Astrocyte (in vitro differentiated cells and primary cell): ENCODE results near the gene CEACAM19. TPM values are rescaled to one million over a fixed set of nuclear protein-coding genes. Genes with fewer than 3 reads are reported as not detected.

Experiments used
- DNase-seq: peaks from one replicate; pipeline ENCODE4 v3.0.0-alpha.2; 2010; ENCODE audit warnings: low read depth
- FAIRE-seq: peaks from 2 replicates; lab custom pipeline; 2011; peaks lifted over from hg19 to GRCh38; lab: Jason Lieb, UNC
- H2AFZ ChIP-seq: 2 replicates; pipeline ENCODE4 v1.6.0; 2012; ENCODE audit warnings: low read depth, low read length, inconsistent platforms
- H3K27ac ChIP-seq: 2 replicates; pipeline ENCODE4 v1.5.1; 2011; ENCODE audit warnings: low read depth, low read length, inconsistent platforms
- H3K27me3 ChIP-seq: 2 replicates; pipeline ENCODE4 v1.6.0; 2011; ENCODE audit warnings: low read length, inconsistent platforms; ENCODE audit not compliant: insufficient read depth
- H3K36me3 ChIP-seq: 2 replicates; pipeline ENCODE4 v1.5.1; 2011; ENCODE audit warnings: low read length, inconsistent platforms; ENCODE audit not compliant: insufficient read depth
- H3K4me1 ChIP-seq: 2 replicates; pipeline ENCODE4 v1.5.1; 2011; ENCODE audit warnings: low read length, inconsistent platforms; ENCODE audit not compliant: insufficient read depth
- H3K4me2 ChIP-seq: 2 replicates; pipeline ENCODE4 v1.6.0; 2012; ENCODE audit warnings: low read length, inconsistent platforms
- H3K4me3 ChIP-seq: 2 replicates; pipeline ENCODE4 v1.5.1; 2011; ENCODE audit warnings: low read depth, mild to moderate bottlenecking, low read length, inconsistent platforms; ENCODE audit not compliant: insufficient read depth
- H3K79me2 ChIP-seq: 2 replicates; pipeline ENCODE4 v1.6.0; 2012; ENCODE audit warnings: mild to moderate bottlenecking, low read length, inconsistent platforms; ENCODE audit not compliant: insufficient read depth
- H3K9ac ChIP-seq: 2 replicates; pipeline ENCODE4 v1.6.0; 2012; ENCODE audit warnings: mild to moderate bottlenecking, low read length, inconsistent platforms
- H3K9me3 ChIP-seq: 2 replicates; pipeline ENCODE4 v1.5.1; 2012; ENCODE audit warnings: low read depth, mild to moderate bottlenecking, low read length, inconsistent platforms; ENCODE audit not compliant: insufficient read depth
- H4K20me1 ChIP-seq: 2 replicates; pipeline ENCODE4 v1.6.0; 2012; ENCODE audit warnings: low read length, inconsistent platforms; ENCODE audit not compliant: insufficient read depth
- H3K27ac Mint-ChIP-seq: one replicate; pipeline ENCODE4 v1.8.0; 2021; ENCODE audit warnings: mild to moderate bottlenecking, mixed read lengths; ENCODE audit not compliant: unreplicated experiment
- H3K27me3 Mint-ChIP-seq: one replicate; pipeline ENCODE4 v1.8.0; 2021; ENCODE audit warnings: low read depth, mixed read lengths; ENCODE audit not compliant: unreplicated experiment
- H3K36me3 Mint-ChIP-seq: one replicate; pipeline ENCODE4 v1.8.0; 2021; ENCODE audit warnings: low read depth, mixed read lengths; ENCODE audit not compliant: unreplicated experiment
- H3K4me1 Mint-ChIP-seq: one replicate; pipeline ENCODE4 v1.8.0; 2021; ENCODE audit warnings: low read depth, mixed read lengths; ENCODE audit not compliant: unreplicated experiment
- H3K4me3 Mint-ChIP-seq: one replicate; pipeline ENCODE4 v1.8.0; 2021; ENCODE audit warnings: mild to moderate bottlenecking, moderate library complexity, mixed read lengths; ENCODE audit not compliant: unreplicated experiment
- H3K9me3 Mint-ChIP-seq: one replicate; pipeline ENCODE4 v1.8.0; 2021; ENCODE audit warnings: mild to moderate bottlenecking, mixed read lengths; ENCODE audit not compliant: unreplicated experiment
- EZH2 ChIP-seq: IDR thresholded peaks from 2 replicates; pipeline ENCODE4 v1.6.1; 2012; ENCODE audit warnings: mild to moderate bottlenecking, low read length, inconsistent platforms; ENCODE audit not compliant: insufficient read depth
- total RNA-seq: library from RNA; stranded (reverse); gene quantifications from 2 replicates; pipeline ENCODE4 v1.2.1, GENCODE V29; 2021
- TF ChIP-seq, protein P1 (sequence below): IDR thresholded peaks from 2 replicates; pipeline ENCODE4 v1.5.1; 2011; ENCODE audit warnings: low read depth, mild to moderate bottlenecking, inconsistent platforms, low read length, moderate library complexity; ENCODE audit not compliant: insufficient read depth

CEACAM19 gene
- total RNA-seq, 1 donor from 2014 or later = 8.0 TPM

DNA sequence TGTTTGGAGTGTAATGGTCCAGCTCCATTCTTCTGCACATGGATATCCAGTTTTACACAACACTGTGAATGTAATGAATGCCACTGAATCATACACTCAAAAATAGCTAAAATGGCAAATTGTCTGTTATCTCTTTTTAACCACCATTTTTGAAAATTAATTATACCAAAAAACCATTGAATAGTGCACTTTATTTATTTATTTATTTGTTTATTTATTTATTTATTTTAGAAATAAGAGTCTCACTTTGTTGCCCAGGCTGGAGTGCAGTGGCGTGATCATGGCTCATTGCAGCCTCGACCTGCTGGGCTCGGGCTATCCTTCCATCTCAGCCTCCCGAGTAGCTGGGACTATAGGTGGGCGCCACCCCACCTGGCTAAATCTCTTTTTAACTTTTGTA is 7.3 kb upstream of the CEACAM19 start:
- no peak overlapping the region for H3K27ac Mint-ChIP-seq
- H3K4me3 Mint-ChIP-seq = no peak overlapping the region
- Histone ChIP-seq H3K27me3 (no peaks in the 10 kb centered on the region), H4K20me1 (peaks cover 8% of the 10 kb centered on the region), H2AFZ (no peak overlapping the region), H3K36me3 (peaks cover 36% of the 10 kb centered on the region), H3K4me3 (no peak overlapping the region), H3K27ac (no peak overlapping the region), H3K9ac (no peak overlapping the region), H3K4me1 (no peaks in the 10 kb centered on the region), H3K9me3 (no peaks in the 10 kb centered on the region), H3K4me2 (no peak overlapping the region), H3K79me2 (no peaks in the 10 kb centered on the region)
- FAIRE-seq (no peak), DNase-seq (no peak)
- TF ChIP-seq EZH2 = no peak
- TF ChIP-seq, protein P1, sequence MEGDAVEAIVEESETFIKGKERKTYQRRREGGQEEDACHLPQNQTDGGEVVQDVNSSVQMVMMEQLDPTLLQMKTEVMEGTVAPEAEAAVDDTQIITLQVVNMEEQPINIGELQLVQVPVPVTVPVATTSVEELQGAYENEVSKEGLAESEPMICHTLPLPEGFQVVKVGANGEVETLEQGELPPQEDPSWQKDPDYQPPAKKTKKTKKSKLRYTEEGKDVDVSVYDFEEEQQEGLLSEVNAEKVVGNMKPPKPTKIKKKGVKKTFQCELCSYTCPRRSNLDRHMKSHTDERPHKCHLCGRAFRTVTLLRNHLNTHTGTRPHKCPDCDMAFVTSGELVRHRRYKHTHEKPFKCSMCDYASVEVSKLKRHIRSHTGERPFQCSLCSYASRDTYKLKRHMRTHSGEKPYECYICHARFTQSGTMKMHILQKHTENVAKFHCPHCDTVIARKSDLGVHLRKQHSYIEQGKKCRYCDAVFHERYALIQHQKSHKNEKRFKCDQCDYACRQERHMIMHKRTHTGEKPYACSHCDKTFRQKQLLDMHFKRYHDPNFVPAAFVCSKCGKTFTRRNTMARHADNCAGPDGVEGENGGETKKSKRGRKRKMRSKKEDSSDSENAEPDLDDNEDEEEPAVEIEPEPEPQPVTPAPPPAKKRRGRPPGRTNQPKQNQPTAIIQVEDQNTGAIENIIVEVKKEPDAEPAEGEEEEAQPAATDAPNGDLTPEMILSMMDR = no peak
- H3K9me3 Mint-ChIP-seq = no peaks in the 10 kb centered on the region
- peaks cover 19% of the 10 kb centered on the region for H3K36me3 Mint-ChIP-seq
- no peaks in the 10 kb centered on the region for H3K4me1 Mint-ChIP-seq
- H3K27me3 Mint-ChIP-seq = no peaks in the 10 kb centered on the region

DNA sequence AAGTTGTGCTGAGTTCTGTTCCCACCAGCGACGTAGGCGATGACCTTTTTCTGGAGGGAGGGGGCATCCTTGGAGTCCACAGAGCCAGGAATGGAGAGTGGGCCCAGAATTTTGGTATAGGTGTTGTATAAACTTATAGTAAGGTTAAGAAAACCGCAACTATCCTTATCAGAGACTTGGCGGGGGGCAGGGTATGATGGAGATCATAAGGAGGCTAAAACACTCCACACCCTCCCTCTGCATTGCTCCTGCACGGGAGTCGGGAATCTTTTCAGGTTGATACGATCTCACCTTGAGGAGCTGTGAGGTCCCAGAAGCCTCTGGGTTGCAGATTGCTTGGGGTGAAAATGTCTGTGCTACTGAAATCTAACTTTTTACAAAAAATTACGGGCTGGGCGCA is 6.3 kb upstream of the CEACAM19 start:
- H3K4me1 ChIP-seq = no peaks in the 10 kb centered on the region
- Mint-ChIP-seq H3K4me1 (no peaks in the 10 kb centered on the region), H3K36me3 (peaks cover 17% of the 10 kb centered on the region), H3K27ac (no peak overlapping the region), H3K27me3 (no peaks in the 10 kb centered on the region), H3K4me3 (no peak overlapping the region), H3K9me3 (no peaks in the 10 kb centered on the region)
- no peaks in the 10 kb centered on the region for H3K27me3 ChIP-seq
- no peak overlapping the region for H3K9ac ChIP-seq
- TF ChIP-seq, protein P1 = no peak
- TF ChIP-seq EZH2 = no peak
- no peaks in the 10 kb centered on the region for H3K9me3 ChIP-seq
- H3K4me3 ChIP-seq = no peak overlapping the region
- no peak overlapping the region for H3K27ac ChIP-seq
- no peak overlapping the region for H2AFZ ChIP-seq
- H3K79me2 ChIP-seq = no peaks in the 10 kb centered on the region
- peaks cover 28% of the 10 kb centered on the region for H3K36me3 ChIP-seq
- DNase-seq (no peak), FAIRE-seq (no peak)
- peaks cover 8% of the 10 kb centered on the region for H4K20me1 ChIP-seq
- no peak overlapping the region for H3K4me2 ChIP-seq

DNA sequence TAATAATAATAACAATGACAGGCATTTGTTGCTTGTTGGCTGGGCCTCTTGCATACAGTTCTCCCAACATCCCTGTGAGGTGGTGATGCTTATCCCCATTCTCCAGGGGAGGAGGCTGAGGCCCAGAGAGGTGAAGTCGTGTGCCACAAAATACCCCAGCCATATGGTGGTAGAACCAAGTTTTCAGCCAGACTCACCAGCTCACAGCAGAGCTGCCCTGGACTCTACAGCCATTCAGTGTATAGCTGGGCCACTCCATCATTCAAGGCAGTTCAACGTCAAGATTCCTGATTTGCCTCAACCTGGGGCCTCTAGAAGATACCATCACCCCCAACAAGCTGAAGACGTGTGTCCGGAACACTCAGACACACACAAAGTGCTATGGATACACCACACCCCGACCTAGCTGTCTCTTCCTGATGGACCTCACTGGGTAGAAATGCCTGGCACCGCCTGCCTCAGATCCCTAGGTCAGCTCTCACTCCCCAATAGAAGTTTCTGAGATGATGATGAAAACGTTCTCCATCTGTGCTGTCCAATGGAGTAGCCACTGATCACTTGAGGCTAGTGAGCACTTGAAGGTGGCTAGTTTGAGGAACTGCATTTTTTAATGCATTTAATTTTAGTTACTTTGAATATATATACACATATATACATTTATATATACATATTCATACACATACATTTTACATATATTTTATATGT is 4.3 kb upstream of the CEACAM19 start:
- FAIRE-seq = no peak

More for the DNA sequence above, 4.3 kb upstream of the CEACAM19 start:
- Mint-ChIP-seq H3K27me3 (no peaks in the 10 kb centered on the region), H3K36me3 (peaks cover 12% of the 10 kb centered on the region), H3K9me3 (no peaks in the 10 kb centered on the region), H3K4me3 (no peak overlapping the region), H3K27ac (no peak overlapping the region), H3K4me1 (no peaks in the 10 kb centered on the region)
- no peak overlapping the region for H3K9ac ChIP-seq
- no peak overlapping the region for H2AFZ ChIP-seq
- TF ChIP-seq EZH2 = no peak
- TF ChIP-seq, protein P1 = no peak
- no peaks in the 10 kb centered on the region for H3K79me2 ChIP-seq
- H3K4me3 ChIP-seq = no peak overlapping the region
- no peaks in the 10 kb centered on the region for H3K27me3 ChIP-seq
- no peaks in the 10 kb centered on the region for H3K9me3 ChIP-seq
- peaks cover 8% of the 10 kb centered on the region for H4K20me1 ChIP-seq
- no peak overlapping the region for H3K4me2 ChIP-seq
- peaks cover 12% of the 10 kb centered on the region for H3K36me3 ChIP-seq
- H3K27ac ChIP-seq = no peak overlapping the region
- no peak for DNase-seq
- no peaks in the 10 kb centered on the region for H3K4me1 ChIP-seq
